KMS-11 (cell line): Measurements from ENCODE around the gene SLC10A1.

Source experiments
- H2AFZ ChIP-seq: fragments of 200-600 bp; sonication (generic); 2 replicates; pipeline ENCODE4 v1.6.1; 2016; ENCODE audit warnings: antibody characterized with exemption, mixed run types, low read depth
- H3K27ac ChIP-seq: fragments of 200-600 bp; sonication (generic); 2 replicates; pipeline ENCODE4 v1.6.1; 2016; ENCODE audit warnings: mild to moderate bottlenecking, mixed run types
- H3K27me3 ChIP-seq: fragments of 200-600 bp; sonication (generic); 2 replicates; pipeline ENCODE4 v1.6.1; 2017; ENCODE audit warnings: mild to moderate bottlenecking, low read depth, mixed run types, moderate library complexity; ENCODE audit not compliant: insufficient read depth
- H3K36me3 ChIP-seq: fragments of 200-600 bp; sonication (generic); 2 replicates; pipeline ENCODE4 v1.6.1; 2017; ENCODE audit warnings: mild to moderate bottlenecking, mixed run types; ENCODE audit not compliant: insufficient read depth
- H3K4me1 ChIP-seq: fragments of 200-600 bp; sonication (generic); 2 replicates; pipeline ENCODE4 v1.6.1; 2016; ENCODE audit warnings: mild to moderate bottlenecking, low read depth, mixed run types; ENCODE audit not compliant: poor library complexity, severe bottlenecking
- H3K4me2 ChIP-seq: fragments of 200-600 bp; sonication (generic); 2 replicates; pipeline ENCODE4 v1.7.0; 2016; ENCODE audit warnings: mild to moderate bottlenecking, mixed run types
- H3K4me3 ChIP-seq: fragments of 200-600 bp; sonication (generic); IDR thresholded peaks from 2 replicates; pipeline ENCODE4 v1.6.1; 2017; ENCODE audit warnings: low read depth, low read length, mixed read lengths; ENCODE audit not compliant: insufficient read depth
- H3K79me2 ChIP-seq: fragments of 200-600 bp; sonication (generic); 2 replicates; pipeline ENCODE4 v1.6.1; 2016; ENCODE audit warnings: low read depth, mixed run types; ENCODE audit not compliant: insufficient read depth
- H3K9ac ChIP-seq: fragments of 200-600 bp; sonication (generic); 2 replicates; pipeline ENCODE4 v1.6.1; 2016; ENCODE audit warnings: mild to moderate bottlenecking, mixed run types
- H4K20me1 ChIP-seq: fragments of 200-600 bp; sonication (generic); 2 replicates; pipeline ENCODE4 v1.6.1; 2016; ENCODE audit warnings: mild to moderate bottlenecking, mixed run types; ENCODE audit not compliant: insufficient read depth
- TF ChIP-seq, protein P1 (sequence below): fragments of 200-600 bp; sonication (generic); conservative IDR thresholded peaks from 2 replicates; pipeline ENCODE4 v1.6.1; 2017; ENCODE audit warnings: low read depth, mild to moderate bottlenecking, antibody characterized with exemption, low read length, moderate library complexity, mixed read lengths

Gene SLC10A1

DNA sequence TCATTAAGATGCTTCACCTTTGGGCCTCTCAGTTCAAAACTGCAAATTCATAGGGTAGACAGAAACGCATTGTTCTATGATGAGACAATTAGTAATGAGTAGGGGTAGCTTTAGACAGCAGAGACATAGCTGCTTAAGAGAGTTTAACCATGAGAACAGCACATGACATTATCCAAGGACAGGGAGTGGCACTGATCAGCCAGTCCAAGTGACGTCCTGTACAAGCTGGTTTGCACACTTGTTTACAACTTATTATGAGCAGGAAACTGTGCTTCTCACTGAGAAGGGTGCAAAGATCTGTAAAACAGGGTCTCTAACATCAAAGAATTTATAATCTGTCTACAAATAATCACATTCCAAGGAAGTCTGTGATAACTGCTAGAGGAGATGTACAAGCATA lies 41.3 kb downstream of the SLC10A1 start:
- Histone ChIP-seq H3K27me3 (no peaks in the 10 kb centered on the region), H3K36me3 (no peaks in the 10 kb centered on the region), H3K4me2 (no peak overlapping the region), H3K4me3 (no peak overlapping the region), H2AFZ (no peak overlapping the region), H3K27ac (no peak overlapping the region), H3K9ac (no peak overlapping the region), H4K20me1 (no peaks in the 10 kb centered on the region), H3K79me2 (no peaks in the 10 kb centered on the region), H3K4me1 (no peaks in the 10 kb centered on the region)
- TF ChIP-seq, protein P1, sequence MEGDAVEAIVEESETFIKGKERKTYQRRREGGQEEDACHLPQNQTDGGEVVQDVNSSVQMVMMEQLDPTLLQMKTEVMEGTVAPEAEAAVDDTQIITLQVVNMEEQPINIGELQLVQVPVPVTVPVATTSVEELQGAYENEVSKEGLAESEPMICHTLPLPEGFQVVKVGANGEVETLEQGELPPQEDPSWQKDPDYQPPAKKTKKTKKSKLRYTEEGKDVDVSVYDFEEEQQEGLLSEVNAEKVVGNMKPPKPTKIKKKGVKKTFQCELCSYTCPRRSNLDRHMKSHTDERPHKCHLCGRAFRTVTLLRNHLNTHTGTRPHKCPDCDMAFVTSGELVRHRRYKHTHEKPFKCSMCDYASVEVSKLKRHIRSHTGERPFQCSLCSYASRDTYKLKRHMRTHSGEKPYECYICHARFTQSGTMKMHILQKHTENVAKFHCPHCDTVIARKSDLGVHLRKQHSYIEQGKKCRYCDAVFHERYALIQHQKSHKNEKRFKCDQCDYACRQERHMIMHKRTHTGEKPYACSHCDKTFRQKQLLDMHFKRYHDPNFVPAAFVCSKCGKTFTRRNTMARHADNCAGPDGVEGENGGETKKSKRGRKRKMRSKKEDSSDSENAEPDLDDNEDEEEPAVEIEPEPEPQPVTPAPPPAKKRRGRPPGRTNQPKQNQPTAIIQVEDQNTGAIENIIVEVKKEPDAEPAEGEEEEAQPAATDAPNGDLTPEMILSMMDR: no peak

DNA sequence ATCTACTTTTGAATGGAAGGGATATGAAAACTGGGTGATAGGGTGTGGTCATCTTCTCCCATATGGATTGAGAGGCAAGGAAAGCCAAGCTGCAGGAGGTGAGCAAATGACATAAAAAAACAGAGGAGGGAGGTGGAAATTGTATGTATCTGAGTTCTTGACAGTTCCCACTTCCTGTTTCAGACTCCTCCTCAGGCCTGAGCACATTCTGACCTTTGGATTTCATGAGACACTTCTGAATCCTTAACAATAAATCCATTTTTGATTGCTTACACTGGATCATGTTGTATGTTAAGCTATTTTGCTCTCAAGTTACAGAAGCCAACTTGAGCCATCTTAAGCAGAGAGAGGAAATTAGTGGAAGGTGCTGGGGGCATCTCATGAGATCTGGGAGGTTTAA lies 41.7 kb downstream of the SLC10A1 start:
- Histone ChIP-seq H3K4me2 (no peak overlapping the region), H3K79me2 (no peaks in the 10 kb centered on the region), H3K9ac (no peak overlapping the region), H3K27me3 (no peaks in the 10 kb centered on the region), H3K4me1 (no peaks in the 10 kb centered on the region), H2AFZ (no peak overlapping the region), H3K4me3 (no peak overlapping the region), H3K36me3 (no peaks in the 10 kb centered on the region), H3K27ac (no peak overlapping the region), H4K20me1 (no peaks in the 10 kb centered on the region)
- TF ChIP-seq, protein P1: no peak

DNA sequence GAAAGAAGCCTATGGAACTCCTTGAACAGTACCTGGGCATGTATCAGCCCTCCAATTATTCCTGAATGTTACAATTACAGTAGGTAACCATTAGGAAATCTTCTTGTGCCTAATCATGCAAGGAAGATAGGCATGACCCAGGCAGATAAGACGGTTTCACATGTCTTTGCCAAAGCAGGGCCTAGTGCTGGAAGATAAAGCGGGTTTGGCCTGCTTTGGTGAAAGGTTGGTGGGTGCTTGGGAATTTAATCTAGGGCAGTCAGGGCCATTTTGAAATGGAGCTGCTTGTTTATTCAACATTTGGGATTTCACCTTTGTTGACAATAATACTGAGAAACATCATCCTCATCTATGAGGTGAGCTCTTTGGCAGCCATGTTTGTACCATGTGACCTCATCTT lies 42.6 kb downstream of the SLC10A1 start:
- Histone ChIP-seq H3K79me2 (no peaks in the 10 kb centered on the region), H3K4me3 (no peak overlapping the region), H3K27ac (no peak overlapping the region), H3K4me1 (no peaks in the 10 kb centered on the region), H3K27me3 (no peaks in the 10 kb centered on the region), H3K9ac (no peak overlapping the region), H3K4me2 (no peak overlapping the region), H4K20me1 (no peaks in the 10 kb centered on the region), H3K36me3 (no peaks in the 10 kb centered on the region), H2AFZ (no peak overlapping the region)
- TF ChIP-seq, protein P1: no peak

DNA sequence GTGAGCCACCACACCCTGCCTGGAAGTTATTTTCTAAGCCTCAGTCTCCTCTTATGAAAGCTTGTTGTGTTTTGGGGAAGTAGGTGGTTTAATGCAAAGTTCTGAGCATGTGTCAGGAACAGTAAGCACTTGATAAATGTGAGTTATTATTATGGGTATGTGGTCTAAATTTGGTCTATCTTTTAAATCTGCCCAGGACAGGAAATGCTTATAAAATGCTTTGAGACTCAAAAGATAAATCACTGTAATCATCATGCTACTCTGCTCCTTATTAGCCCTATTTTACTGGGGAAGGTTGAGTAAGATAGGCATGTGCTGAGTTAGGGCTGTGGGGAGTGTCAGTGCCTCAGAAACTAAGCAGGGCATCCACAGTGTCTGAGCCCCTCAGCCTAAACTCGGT lies 43.2 kb downstream of the SLC10A1 start:
- Histone ChIP-seq H3K36me3 (no peaks in the 10 kb centered on the region), H3K4me2 (no peak overlapping the region), H3K4me3 (no peak overlapping the region), H3K79me2 (no peaks in the 10 kb centered on the region), H2AFZ (no peak overlapping the region), H3K27me3 (no peaks in the 10 kb centered on the region), H3K4me1 (no peaks in the 10 kb centered on the region), H4K20me1 (no peaks in the 10 kb centered on the region), H3K27ac (no peak overlapping the region), H3K9ac (no peak overlapping the region)
- TF ChIP-seq, protein P1: no peak
